Activated CD8-positive, alpha-beta memory T cell treated with anti-CD3 and anti-CD28 coated beads for 48 hours (primary cell): ENCODE results near the gene CCDC6.
"Not testable (repeated sequence)": the region's sequence is repeated elsewhere in the genome, so short reads cannot be mapped to it uniquely, and the experiment has no call there.

Source experiments
- DNase-seq, 3 experiments: peaks; one replicate each; pipeline ENCODE4 v3.0.0-alpha.2; 2020; ENCODE audit warnings: low read depth in 2 of 3, low spot score in 2 of 3

The CCDC6 gene

DNA sequence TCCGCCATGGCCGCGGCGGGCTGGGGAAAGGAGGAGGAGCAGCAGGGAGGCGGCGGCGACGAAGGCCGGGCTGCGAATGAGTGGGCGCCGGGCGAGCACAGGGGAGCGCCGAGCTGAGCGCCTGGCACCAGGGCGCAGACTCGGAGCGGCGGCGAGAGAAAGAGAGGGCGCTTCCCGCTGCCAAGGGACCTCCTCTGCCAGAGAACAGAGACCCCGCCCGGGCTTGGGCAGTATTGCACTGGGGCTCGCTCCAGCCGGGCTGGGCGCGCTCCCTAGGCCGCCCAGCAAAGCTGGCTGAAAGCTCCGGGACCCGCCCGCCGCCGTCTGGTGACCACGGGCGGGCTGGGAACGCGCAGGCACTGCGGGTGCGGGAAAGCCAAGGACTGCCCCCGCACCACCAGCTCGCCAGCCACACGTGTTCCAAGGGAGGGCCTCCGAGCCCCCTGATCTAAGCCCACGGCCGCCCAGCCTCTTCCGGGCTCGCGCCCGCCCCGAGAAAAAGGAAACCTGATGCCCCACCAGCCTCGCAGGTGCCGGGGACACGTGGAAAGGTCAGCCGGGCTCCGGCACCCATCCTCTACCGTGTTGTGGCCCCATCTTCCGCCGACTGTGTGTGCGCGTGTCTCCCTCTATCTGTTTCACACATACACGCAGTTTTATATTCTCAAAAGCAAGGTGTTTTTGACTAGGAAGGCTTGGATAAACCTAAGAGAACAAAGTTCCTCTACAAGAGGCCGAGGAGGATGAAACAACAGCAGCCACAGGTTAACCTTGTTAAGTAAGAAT lies at the start of gene CCDC6:
Gene CCDC6, minus strand, starts transcription at position 140 of the 786 bp plus-strand sequence. Its CDS starts 132 bp downstream, at position 8.
- peak; percentile 76 to 89 (median 81) for DNase-seq

DNA sequence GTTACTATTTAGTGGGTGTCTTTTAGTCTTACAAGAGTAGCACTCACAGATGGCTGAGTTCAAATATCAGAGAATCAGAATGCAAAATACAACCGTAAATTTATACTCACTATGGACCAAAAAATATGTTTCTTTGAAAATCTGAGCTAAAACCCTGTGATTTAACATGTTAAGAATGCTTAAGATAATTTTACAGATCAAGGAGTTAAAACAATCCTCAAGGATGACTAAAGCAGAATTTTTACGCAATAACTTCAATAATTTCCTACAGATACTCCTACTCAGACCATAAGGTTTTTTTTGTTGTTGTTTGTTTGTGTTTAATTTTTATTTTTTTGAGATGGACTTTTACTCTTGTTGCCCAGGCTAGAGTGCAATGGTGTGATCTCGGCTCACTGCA lies 47.9 kb upstream of the CCDC6 start:
- no peak for DNase-seq

DNA sequence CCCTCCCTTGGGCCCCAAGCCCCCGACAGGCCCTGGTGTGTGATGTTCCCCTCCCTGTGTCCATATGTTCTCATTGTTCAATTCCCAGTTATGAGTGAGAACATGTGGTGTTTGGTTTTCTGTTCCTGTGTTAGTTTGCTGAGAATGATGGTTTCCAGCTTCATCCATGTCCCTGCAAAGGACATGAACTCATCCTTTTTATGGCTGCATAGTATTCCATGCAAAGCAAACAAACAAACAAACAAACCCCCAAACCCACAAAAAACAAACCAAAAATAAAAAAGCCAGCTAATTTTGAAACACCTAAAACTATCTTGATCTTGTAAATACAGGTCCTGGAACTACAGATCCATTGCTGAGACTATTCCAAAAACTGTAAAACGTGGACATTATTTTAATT lies 47.4 kb upstream of the CCDC6 start:
- DNase-seq: not testable (repeated sequence)

DNA sequence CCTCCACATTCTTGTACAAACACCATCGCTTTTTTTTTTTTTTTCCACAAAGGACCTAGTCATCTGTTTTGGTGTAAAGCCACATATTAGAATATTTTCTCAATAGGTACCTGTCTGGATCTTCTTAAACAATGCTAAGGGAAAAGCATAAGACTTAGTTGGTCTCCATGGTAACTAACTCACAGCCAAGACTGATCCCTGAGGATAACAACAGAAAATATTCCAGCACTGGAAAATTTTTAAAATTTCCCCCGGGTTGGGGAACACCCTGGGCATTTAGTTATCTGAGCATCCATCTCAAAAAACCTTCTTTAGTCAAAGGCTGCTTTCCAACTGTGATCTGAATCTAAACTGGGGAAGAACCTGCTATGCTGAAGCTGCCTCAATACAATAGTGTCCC lies 43.7 kb upstream of the CCDC6 start:
- DNase-seq: no peak

DNA sequence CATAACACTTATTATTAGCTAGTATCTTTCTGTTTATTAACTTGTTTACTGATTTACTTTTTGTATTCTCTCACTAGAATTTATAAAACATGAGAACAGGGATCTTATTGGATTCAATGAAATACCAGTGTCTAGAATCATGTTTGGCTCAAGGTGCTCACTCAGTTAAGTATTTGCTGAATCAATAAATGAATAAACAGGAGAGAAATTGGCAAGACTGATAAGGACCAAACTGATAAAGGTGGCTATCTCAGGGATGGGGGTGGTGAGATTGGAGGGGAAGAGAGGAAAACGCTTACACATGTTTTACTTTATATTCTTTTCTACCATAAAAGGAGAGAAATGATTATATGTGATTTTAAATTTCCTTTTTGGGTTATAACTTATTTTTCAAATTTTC lies 43.3 kb upstream of the CCDC6 start:
- no peak for DNase-seq

DNA sequence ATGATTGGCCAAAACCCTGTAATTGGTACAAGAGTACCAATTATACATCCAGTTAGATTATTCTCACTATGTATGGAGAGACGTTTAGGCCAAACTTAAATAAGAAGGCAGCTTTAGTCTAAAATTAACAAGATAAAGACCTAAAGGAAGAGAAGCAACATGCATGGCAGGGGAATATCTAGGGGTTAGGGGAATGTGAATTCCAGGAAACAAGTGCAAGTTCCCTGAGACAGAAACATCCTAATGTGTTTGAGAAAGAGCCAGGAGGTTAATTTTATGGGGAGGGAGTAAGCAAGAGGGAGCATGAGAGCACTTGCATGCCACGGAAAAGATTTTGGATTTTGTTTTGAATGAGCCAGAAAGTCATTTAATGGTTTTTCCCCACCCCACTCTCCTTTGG lies 39.6 kb upstream of the CCDC6 start:
- no peak for DNase-seq

DNA sequence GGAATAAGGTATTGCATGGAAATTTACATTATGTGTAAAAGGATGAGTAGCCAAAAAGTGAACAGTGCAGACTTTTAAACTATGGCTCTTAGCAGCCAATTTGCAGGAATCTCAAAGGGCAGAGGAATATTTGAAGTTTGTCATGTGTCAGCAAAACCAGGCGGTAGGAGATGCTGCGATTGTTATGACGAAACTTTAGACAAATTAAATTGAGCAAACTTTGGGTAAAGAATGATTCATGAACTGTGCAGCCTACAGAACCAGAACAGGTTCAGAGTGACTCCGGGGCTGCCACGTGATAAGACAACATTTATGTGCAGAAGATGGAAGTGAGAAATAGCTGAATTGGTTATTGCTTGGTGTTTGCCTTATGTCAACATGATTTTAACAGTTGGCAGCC lies 39.2 kb upstream of the CCDC6 start:
- DNase-seq: no peak

DNA sequence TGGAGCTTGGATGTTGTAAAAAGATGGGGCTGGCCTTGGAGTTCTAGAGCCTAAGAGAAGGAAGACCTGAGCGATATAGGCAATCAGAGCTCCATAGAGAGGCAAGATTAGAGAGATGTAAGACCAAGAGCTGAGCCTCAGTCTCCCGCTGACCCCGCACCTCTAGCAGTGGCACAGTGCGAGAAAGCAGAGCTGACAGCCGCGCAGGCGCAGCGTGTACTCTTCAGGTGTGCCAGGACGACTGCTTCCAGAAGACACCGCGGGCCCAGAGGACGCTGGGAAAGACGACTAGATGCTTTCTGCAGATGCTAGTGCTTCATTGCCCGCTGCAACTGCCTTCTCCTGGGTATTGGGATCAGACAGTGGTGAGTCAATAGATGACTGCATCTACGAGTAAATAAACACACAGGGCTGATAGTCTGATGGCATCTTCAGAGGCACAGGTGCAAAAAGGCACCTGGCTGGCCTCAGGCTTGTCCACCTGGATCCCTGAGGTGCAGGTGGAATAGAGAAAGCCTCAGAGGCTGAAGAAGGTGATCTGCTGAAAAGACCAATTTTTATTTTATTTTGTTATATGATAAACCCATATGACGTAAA lies 38.1 kb upstream of the CCDC6 start:
- no peak for DNase-seq

DNA sequence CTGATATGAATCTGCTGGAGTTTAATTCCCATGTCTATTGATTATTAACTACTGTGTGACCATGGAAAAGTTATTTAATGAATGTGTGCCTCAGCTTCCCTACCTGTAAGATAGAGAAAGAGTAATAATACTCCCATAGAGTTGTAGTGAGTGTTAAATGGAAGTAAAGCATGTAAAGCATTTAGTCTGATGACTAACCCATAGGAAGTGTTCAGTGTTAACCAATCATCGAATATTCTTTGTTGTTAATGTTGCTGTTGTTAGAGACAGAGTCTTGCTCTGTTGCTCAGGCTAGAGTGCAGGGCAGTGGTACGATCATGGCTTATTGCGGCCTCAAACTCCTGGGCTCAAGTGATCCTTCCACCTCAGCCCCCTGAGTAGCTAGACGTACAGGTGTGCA lies 36.2 kb upstream of the CCDC6 start:
- no peak for DNase-seq

DNA sequence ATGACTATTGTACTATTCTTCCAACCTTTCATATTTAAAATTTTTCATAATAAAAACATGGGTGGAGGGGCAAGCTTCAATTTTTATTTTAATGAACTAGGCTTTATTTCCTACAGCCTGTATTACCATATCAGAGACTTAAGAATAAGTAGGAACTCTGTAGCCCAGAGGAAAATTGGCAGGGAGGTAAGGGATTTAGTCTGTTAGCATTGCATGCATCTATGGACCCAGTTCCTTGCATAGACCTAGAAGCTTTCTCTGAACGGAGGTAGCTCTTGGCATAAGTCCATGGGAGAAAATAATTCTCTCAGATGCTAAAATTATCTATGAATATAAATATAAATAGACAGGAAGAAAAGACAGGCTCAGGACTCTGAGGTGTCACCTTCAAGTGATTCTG lies 31.4 kb upstream of the CCDC6 start:
- DNase-seq: no peak

DNA sequence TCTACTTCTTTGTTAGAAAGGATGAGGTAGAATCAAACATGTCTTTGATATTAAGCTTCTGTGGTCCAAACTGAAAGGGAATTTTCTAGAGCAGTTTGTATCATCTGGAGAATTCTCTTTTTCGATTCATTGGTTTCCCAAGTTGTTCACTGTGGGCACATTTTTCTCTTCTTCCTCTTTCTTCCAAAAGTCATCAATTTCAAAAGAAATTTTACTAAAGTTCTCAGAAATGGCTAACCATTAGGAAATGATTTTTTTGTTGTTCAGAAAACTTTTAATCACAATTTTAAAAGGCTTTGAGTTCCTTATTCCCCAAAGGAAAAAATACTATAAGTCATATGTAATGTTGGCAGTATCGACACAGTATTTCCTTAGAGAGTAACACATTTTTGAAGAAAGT lies 28.3 kb upstream of the CCDC6 start:
- no peak for DNase-seq

DNA sequence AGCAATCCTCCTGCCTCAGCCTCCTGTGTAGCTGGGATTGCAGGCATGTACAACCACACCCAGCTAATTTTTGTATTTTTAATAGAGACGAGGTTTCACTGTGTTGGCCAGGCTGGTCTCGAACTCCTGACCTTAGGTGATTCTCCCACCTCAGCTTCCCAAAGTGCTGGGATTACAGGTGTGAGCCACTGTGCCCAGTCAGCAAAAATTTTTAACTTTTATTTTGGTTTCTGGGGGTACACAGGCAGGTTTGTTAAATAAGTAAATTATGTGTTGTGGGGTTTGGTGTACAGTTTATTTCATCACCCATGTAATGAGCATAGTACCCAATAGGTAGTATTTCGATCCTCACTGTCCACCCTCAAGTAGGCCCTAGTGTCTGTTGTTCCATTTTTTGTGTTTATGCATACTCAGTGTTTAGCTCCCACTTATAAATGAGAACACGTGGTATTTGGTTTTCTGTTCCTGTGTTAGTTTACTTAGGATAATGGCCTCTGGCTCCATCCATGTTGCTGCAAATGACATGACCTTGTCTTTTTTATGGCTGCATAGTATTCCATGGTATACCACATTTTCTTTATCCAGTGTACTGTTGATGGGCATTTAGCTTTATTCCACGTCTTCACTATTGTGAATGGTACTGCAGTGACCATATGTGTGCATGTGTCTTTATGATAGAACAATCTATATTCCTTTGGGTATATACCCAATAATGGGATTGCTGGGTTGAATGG lies 24.6 kb upstream of the CCDC6 start:
- not testable (repeated sequence) for DNase-seq

DNA sequence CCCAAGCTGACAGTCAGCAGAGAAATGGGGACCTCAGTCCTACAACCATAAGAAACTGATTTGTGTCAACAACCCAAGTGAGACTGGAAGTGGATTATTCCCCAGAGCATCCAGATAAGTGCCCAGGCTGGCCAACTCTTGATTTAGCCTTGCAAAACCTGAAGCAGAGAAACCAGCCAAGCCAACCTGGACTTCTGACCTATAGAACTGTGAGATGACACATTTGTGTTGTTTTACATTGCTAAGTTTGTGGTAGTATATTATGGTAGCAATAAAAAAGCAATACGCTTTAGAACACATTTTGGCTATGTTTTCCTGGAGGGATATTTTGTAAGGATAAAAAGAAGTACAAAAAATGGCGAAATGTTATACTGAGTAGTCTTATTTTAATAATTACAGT lies 19.7 kb upstream of the CCDC6 start:
- DNase-seq: no peak

DNA sequence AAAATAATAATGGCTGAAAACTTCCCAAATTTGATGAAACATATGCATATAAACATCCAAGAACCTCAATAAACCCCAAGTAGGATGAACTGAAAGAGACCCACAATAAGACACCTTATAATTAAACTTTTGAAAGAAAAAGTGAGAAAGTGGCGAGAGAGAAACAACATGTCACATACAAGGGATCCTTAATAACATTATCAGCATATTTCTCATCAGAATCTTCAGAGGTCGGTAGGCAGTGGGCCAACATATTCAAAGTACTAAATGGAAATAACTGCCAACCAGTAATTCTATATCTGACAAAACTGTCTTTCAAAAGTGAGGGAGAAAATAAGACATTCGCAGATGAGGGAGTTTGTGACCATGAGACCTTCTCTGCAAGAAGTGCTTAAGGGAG lies 16.6 kb upstream of the CCDC6 start:
- no peak for DNase-seq

DNA sequence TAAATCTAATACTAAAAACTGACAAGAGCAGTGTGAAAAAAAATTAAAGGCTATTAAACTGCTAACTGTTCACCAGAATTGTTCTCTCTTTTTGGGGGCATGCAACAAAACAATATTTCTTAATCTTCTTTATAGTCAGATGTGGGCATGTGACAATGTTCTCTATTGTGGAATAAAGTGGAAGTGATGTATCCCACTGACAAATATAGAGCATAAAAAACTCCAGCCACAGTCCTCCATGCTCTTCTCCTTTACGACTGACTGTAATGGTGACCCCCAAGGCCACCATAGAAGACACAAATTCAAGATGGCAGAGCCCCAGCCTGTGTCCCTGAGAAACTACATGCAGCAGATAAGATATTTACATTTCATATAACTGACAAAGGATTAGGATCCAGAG lies 11.6 kb upstream of the CCDC6 start:
- no peak for DNase-seq

DNA sequence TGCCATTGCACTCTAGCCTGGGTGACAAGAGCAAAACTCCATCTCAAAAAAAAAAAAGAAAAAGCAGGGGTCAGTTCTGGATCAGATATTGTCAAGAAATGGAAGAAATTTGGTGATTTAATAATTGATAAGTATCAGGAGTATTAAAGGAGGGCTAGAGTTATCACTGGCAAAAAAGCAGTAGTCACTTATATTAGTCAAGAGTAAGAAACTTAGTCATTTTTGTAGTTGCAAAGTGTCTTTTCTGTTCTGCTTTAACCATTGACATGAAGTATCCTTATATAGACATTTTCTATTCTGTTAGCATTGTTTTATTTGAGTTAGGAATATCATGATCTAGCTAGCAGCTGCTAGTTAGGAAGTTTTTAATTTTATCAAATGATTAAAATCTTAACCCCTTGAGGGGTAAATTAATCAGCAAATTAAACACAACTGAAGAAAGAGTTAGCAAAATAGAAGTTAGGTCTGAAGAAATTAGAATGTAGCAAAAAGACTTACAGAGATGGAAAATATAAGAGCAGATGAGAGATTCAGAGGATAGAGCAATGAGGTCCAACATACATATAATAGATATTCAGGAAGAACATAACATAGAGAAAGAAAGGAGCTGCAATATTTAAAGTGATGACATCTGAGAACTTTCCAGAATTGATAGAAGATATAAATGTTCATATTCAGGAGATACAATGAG lies 7.3 kb upstream of the CCDC6 start:
- DNase-seq: no peak

DNA sequence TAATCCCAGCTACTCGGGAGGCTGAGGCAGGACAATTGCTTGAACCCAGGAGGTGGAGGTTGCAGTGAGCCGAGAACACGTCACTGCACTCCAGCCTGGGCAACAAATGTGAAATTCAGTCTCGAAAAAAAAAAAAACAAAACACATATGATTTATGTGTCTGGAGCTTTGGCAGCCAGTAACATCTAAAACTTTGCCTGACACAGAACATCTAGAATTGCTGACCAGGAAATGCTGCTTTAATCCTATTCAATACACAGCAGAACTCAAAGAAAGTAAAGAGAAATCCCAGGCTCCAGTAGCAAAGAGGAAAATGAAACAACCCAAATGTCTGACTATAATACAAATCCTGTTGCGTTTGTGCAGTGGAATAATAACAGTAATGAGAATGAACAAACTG lies 4.5 kb upstream of the CCDC6 start:
- no peak for DNase-seq

DNA sequence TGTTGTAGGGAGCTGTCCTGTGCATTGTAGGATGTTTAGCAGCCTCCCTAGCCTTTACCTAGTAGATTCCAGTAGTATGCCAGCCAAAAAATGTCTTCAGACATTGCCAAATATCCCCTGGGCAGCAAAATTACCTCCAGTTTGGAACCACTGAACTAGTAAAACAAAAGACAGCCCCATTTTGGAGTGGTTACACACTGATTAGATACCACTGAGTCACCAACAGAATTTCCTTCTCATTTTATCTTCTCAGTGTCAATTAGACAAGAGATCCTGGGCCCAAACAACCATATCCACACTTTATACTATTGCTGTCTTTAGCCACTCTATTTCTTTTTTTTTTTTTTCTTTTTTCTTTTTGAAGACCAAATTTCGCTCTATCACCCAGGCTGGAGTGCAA lies 3.5 kb upstream of the CCDC6 start:
- no peak for DNase-seq

DNA sequence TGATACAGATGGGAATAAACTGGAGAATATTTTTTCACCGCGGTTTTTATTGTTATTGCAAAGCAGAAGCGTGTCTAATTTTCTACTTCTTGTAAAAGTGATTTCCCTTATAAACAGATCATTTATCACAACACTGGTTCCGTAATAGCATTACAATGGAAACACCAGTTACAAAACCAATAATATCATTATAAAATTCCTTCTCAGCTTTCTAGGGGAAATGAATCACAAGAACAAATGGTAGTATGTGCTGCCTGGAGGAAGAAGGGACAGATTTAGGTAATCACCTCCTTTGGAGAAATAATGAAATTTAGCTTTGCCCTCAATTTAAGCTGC lies 2.4 kb upstream of the CCDC6 start:
- no peak for DNase-seq

DNA sequence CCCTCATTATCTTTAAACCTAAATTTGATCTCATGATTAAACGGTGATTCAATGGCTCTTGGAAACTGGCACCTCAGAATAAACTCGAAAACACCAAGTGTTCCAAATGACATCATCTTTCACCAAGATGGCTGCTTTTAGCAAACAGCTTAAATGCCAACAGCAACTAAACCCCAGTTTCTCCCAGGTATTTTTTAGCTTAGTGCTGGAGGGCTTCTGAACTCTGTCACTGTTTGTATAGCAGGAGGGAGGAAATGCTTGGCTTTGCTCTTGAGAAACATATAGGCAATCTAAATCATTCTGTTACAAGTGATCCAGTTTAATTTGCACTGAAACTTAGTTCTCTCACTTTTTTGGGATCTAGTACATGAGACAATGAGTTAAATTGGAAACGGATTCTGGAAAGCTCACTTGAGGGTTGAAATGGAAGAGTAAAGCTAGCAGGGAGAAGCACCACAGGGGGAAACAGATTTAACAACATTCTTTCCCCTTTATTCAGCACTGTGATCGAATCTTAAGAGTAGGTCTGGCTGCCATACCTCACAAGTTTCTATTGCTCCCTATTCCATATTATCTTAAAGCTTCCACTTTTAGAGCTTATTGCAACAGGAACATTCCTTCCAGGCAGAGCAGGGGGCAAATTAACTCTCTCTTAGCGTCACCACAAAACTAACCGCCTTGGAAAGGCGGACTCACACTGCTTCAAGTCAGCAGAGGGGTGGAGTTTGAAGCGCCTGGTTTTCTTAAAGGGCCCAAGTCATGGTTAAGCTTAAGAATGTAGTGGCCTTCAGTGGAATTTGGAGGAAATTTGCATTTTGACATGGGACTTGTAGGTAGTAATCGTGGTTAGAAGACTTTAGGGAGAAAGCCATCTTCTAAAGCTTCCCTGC lies 1.8 kb upstream of the CCDC6 start:
- DNase-seq: no peak

DNA sequence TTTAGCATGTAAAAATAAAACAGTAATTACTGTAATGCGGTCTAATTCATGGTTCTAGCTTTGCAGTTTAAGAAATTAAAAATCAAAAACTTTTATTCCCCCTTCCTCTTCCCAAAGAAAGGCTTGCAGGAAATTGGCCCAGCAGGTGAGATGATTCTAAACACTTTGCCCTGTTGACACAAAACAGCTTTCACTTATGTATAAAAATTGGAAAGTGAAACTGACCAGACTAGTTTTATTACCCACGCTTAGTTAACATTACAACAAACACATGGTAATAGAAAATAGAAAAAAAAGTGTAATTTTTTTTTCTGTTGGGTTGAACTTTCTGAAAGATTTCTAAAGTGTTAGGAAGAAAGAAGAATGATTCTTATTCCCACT lies 1.2 kb upstream of the CCDC6 start:
- DNase-seq: no peak
